HG03060 (cell line): ENCODE measurements around the gene NOL4L.

Experiments
- ATAC-seq: cut with Tn5 transposase; IDR thresholded peaks from one replicate; pipeline ENCODE4 v1.9.1; 2021; ENCODE audit warnings: low read depth, moderate number of reproducible peaks; ENCODE audit not compliant: unreplicated experiment

NOL4L gene

GRCh38 chr20:32527447-32528055 is 57.6 kb downstream of the NOL4L start:
- ATAC-seq: no peak

- ATAC-seq: no peak
Measured at GRCh38 chr20:32527052-32527446, 58.1 kb downstream of the NOL4L start.

GRCh38 chr20:32526541-32526940 is 58.6 kb downstream of the NOL4L start:
- ATAC-seq: no peak

- no peak for ATAC-seq
Measured at GRCh38 chr20:32526125-32526524, 59.0 kb downstream of the NOL4L start.

- ATAC-seq: no peak
Measured at GRCh38 chr20:32524829-32525501, 60.2 kb downstream of the NOL4L start.

GRCh38 chr20:32523613-32524213 is 61.4 kb downstream of the NOL4L start:
- no peak for ATAC-seq

- ATAC-seq: no peak
Measured at GRCh38 chr20:32522776-32523612, 62.1 kb downstream of the NOL4L start.

- ATAC-seq: no peak
Measured at GRCh38 chr20:32522526-32522775, 62.7 kb downstream of the NOL4L start.

GRCh38 chr20:32521780-32522525 is 63.2 kb downstream of the NOL4L start:
- ATAC-seq: no peak

- ATAC-seq: no peak
Measured at GRCh38 chr20:32520927-32521203, 64.3 kb downstream of the NOL4L start.

- no peak for ATAC-seq
Measured at GRCh38 chr20:32519381-32519730, 65.8 kb downstream of the NOL4L start.

- ATAC-seq: no peak
Measured at GRCh38 chr20:32518593-32519380, 66.3 kb downstream of the NOL4L start.

GRCh38 chr20:32517914-32518592 is 67.1 kb downstream of the NOL4L start:
- no peak for ATAC-seq

GRCh38 chr20:32517518-32517873 is 67.6 kb downstream of the NOL4L start:
- ATAC-seq: no peak

- no peak for ATAC-seq
Measured at GRCh38 chr20:32516583-32517517, 68.3 kb downstream of the NOL4L start.

- no peak for ATAC-seq
Measured at GRCh38 chr20:32515631-32516101, 69.5 kb downstream of the NOL4L start.

GRCh38 chr20:32514760-32515159 is 70.4 kb downstream of the NOL4L start:
- no peak for ATAC-seq

- ATAC-seq: no peak
Measured at GRCh38 chr20:32513031-32513866, 71.9 kb downstream of the NOL4L start.
